SH-SY5Y (cell line): Measurements from ENCODE around the gene KIAA1614.

ENCODE experiments used
- GATA2 ChIP-seq: IDR thresholded peaks from 2 replicates; pipeline ENCODE4 v1.6.1; 2011; ENCODE audit warnings: mild to moderate bottlenecking, low read depth, low read length
- GATA3 ChIP-seq: IDR thresholded peaks from 2 replicates; pipeline ENCODE4 v1.6.1; 2011; ENCODE audit warnings: low read depth, mild to moderate bottlenecking, low read length, moderate library complexity

The KIAA1614 gene

DNA sequence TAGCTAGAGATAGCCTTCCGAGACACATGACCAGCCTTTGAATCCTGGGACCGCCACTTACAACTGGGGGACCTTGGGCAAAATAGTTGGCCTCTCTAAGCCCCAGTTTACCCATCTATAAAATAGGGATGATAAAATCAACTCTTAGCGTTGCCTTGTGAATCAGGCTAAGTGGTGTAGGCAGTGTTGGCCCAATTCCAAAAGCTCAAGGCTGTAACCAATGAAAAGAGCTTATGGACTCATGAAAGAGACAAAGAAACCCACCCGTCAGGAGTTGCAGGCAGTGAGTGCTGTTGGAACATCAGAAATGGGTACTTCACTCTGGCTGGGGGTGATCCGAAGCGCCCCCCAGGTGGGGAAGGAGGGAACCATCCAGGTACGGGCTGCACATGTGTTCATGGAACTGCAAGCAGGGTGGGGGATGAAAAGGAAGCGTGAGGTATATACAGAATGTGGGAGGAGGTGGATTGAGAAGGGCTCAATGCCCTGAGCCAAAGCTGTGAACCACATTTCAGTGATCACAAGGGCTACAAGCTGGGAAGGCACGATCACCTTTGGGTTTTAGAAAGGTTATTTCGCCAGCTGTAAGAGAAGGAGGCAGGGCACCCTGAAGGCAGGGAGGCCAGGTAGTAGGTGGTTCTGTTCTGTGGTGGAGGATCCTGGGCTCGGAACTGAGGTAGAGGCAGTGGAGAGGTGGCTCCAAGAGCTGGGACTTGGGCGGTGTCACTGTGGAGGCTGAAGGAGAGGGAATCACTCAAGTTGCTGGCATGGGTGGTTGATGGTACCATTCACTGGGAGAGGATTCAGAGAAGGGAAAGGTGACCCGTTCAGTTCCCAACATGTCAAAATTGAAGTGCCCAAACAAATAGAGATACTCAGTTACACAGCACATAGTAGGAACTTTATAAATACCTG lies 11.4 kb upstream of the KIAA1614 start:
- no peak for TF ChIP-seq GATA3
- no peak for TF ChIP-seq GATA2

DNA sequence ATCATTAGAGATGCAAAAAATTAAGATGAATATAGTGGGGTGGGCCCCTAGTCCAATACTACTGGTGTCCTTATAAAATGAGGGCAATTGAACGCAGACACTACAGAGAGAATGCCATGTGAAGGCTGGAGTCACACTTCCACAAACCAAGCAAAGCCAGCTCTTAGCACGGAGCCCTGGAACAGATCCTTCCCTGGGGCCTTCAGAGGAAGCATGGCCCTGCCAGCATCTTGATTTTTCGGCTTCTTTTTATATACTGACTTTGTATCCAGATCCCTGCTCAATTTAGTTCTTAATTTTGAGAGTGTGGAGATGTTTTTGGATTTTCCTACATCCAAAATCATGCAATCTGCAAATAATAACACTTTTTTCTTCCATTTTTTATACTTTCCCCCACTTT lies 10.2 kb upstream of the KIAA1614 start:
- no peak for TF ChIP-seq GATA2
- no peak for TF ChIP-seq GATA3

DNA sequence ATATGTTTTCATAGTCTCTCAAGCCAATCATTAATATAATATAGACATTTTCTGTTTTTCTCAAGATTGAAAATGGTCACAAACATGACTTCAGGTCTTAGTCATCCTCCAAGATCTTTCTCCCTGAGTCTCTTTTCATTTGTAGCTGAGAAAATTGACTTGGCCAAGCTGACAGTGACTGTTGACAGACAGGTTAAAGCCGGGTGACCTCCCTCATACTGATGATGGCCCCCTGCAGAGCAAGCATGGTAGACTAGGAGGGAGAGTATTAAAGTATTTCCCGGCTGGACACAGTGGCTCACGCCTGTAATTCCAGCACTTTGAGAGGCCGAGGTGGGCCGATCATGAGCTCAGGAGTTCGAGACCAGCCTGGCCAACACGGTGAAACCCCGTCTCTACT lies 6.8 kb upstream of the KIAA1614 start:
- TF ChIP-seq GATA3, result no peak
- TF ChIP-seq GATA2, result no peak

DNA sequence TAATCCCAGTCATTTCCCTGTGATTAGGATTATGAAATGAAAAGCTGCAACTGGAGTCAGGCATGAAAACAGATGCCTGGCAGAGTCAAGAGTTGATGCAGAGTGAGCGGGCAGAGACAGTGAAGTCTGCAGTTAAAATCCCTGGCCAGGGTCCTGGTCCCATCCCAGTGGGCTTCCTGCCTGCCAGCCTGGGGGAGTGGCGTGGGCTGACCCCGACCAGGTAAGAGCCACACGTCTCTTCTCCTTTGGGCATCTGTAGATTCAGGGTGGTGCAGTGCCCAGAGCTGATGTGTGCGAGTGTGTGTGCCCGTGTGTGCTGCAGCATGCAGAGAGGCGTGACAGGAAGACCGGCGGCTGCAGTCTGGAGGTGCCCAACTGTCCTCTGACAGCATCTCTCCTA lies 6.2 kb upstream of the KIAA1614 start:
- TF ChIP-seq GATA2 (no peak), GATA3 (no peak)

DNA sequence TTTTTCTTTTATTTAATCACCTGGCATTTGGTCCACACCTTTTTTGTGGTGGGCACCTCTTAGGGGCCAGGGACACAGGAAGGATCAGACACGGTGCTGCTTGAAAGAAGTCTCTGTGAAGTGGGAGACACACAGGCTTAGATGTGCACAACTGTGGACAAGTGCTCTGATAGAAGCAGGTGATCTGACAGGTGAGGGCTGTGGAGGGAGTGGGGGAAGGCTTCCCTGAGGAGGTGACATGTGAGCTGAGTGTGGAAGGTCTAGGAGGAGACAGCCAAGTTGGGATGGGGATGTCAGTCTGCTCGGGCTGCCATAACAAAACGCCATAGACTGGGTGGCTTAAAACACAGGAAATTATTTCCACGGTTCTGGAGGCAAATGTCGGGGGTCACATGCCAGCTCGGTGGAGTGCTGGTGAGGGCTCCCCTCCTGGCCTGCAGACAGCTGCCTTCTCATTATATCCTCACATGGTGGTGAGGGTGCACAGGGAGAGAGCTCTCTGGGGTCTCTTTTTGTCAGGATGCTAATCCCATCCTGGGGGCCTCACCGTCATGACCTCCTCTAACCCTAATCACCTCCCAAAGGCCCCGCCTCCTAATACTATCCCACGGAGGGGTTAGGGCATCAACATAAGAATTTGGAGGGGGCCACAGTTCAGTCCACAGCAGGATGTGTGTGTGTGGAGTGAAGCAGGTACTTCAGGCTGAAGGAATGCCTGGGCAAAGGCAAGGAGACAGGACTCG lies 5.2 kb upstream of the KIAA1614 start:
- TF ChIP-seq GATA3 (no peak), GATA2 (no peak)

DNA sequence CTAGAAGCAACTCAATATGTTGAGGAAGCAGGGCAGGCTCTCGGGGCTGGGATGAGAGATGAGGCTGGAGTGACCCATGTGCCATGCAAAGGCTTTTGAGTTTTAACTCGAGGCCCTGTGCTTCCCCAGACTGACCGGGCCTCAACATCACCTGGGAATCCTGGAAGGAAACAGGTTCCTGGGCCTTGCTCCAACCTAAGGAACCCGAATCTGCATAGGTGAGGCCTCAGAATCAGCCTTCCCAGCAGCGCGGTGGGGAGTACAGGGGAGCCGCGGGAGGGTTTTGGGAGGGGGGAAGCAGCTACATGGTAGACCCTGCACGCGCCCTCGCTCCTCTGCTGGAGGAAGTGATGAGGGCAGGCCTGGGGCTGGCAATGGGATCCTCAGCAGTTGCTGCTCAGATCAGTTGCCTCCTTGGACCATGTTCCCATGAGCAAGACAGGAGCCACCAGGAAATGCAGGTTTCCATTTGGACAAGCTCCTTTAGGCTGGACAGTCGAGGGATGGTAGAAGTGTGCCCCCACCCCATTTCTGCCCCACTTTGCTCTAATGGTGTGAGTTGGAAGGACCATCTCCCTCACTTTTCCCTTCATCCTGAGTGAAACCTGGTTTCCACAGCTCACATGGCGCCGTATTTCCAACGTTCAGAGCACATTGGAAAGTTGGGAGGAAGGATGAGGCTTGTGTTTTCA lies 4.5 kb upstream of the KIAA1614 start:
- TF ChIP-seq GATA2 (no peak), GATA3 (no peak)

DNA sequence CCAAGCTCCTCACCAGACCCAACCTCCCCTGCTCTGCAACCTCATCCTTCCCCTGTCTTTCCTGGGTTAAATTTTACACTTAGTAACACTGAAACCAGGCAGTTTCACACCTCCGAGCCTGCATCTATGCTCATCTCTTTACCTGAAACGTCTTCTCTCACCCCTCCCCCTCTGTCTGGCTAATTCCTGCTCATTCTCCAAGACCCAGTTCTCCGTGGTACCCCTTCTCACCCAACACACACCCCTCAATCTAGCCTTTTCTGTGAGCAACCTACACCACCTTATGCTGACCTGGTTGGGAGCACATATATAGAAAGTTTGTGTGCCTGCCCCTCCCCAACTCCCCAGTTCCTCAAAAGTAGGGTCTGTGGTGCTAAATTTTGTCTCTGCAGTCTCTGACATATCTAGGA lies 3.7 kb upstream of the KIAA1614 start:
- TF ChIP-seq GATA3 (no peak), GATA2 (no peak)

DNA sequence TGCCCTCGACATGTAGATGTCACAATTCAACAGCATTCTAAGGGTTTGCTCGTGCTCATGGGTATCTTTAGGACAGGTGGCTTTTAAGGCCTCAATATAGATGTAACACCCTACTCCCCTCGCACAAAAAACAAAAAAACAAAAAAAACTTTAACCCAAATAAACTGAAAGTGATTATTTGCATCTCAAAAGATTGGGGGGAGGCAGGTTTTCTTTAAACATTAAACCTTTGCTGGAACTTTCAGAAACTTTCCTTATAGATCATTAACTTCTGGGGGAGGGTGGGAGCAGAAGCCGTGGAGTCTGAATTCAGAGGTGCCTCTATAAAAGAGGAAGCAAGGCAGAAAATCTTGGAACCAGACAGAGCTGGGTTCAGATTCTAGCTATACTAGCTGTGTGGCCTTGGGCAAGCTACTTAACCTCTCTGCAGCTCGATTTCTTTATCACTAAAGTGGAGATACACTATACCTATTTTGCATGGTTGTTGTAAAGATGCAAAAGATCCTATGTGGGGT lies 3.2 kb upstream of the KIAA1614 start:
- TF ChIP-seq GATA3 (no peak), GATA2 (no peak)

DNA sequence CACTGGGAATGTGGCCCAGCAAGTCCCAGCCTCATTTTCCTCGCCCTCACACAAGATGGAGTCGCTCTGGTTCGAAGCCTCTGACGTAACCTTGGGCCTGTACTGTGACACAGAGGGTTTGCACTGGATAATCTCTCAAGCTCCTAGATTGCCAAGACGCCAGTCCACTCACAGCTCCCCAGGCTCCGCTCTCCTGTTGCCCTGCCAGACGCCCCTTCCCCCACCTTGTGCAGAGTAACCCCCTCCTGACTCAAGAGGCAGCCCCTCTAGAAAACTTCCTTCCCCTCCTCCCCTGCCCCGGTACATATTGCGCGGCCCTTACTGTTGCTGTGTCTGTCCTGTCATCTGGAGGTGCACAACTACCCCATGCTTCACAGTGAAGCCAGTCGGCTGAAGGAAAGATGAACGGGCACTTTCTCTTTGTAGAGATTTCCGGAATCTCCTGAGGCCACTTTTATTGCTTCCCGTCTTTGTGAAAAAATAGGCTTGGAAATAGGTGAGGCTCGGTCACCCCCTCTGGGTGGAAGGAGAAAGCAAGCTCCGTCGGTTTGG lies 981 bp upstream of the KIAA1614 start:
- TF ChIP-seq GATA3 (no peak), GATA2 (no peak)

DNA sequence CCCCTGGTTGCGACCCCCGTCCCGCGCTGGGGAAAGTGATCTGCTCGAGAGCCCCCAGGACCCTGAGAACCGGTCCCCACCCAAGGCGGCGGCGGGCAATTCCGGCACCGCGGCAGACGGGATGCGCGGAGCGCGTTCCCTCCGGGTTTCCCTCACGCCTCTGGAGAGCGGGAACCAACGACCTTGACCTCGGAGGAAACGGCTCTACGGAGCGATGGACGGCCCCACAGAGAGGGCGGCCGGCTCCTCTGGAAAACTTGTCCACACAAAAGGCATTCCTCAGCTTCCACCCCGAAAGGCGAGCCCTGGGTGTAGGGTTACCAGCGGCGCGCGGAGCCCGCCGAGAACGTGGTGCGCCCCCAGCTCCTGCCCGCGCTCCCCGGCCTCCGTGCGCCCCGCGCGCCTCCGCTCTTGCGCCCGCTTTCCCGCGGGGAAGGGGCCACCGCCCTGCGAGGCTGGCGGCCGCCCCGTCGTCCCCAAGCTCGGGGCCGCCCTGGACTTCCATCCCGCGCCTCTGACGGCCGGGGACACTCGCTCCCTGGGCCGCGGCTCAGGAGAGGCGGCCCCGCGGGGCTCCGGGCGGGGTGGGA lies 391 bp upstream of the KIAA1614 start:
- TF ChIP-seq GATA2 (no peak), GATA3 (no peak)

DNA sequence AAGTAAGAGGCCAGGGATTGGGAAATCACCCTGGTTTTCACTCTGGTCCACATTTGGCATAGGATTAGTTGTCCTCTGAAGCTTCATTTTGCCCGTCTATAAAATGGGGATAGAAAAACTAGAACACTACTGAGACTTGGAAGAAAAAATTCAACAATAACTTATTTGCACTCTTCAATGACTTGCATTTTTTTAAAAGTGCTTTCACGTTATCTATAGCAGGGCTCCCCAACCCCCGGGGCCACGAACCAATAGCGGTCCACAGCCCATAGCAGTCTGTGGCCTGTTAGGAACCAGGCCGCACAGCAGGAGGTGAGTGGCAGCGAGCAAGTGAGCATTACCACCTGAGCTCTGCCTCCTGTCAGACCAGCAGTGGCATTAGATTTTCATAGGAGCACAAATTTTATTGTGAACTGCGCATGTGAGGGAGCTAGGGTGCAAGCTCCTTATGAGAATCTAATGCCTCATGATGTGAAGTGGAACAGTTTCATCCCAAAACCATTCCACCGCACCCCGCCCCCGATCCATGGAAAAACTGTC lies 2.8 kb downstream of the KIAA1614 start:
- TF ChIP-seq GATA2, result no peak
- no peak for TF ChIP-seq GATA3

DNA sequence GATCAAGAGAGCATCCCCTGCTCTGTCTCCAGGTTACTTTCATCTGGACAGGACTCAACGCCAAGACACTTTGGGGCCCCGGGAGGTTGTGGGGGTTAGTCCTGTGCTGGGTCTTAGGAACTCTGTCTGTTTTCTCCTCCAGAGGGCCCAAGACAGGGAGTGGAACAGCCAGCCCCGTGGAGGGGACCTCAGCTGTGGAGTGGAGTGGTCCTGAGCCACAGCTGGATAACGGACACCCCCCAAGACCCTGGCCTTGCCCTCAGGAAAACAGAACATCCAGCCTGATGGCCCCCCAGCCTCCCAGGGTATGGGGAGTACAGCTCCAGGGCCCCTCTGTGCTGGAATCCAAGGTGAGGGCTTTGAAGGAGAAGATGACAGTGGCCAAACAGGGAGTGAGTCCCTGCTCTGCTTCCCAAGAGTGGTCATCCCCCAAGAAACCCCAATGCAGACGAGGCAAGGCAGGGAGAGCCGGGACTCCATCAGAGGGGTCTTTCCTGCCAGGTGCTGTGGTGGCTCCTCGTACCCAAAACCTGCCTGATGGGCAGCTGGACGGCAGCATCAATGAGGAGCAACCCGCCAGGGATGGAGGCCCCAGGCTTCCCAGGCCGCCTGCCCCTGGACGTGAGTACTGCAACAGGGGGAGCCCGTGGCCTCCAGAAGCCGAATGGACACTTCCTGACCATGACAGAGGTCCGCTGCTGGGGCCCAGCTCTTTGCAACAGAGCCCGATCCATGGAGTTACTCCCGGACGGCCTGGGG lies 3.5 kb downstream of the KIAA1614 start:
- TF ChIP-seq GATA2 (no peak), GATA3 (no peak)

DNA sequence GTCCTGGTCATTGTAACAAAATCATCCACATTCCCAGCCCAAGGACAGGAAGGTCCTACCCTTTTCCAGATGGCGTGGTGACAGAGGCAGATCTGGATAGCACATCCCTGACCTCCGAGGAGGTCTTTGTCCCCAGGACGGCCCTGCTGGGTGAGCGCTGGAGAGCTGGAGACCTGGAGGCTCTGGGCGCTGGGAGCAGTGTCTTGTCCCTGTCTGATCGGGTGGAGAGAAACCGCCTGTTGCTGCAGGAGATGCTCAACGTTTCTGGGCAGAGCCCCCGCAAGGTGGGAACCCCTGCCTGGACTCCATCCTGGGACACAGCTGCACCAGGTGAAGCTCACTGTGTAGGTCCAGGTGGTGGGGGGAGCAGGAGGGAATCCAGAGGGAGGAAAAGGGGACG lies 4.1 kb downstream of the KIAA1614 start:
- TF ChIP-seq GATA2 (no peak), GATA3 (no peak)
